Metanephros (tissue), 1 donor: ENCODE measurements around the gene RAB27B. TPM values are rescaled to one million over a fixed set of nuclear protein-coding genes. Genes with fewer than 3 reads are reported as not detected.

ENCODE experiments used
- total RNA-seq: library from RNA; depleted of rRNA; stranded (reverse); fragments of >200 nt; gene quantifications from one replicate; pipeline ENCODE4 v1.2.3, GENCODE V29; 2014

The RAB27B gene
- 4.6 TPM for total RNA-seq

GRCh38 chr18:54828281-54828881 is at the start of gene RAB27B:
Gene RAB27B, plus strand, starts transcription at chr18:54828477. Its CDS starts 49,109 bp downstream, at chr18:54877586.

Other genes with a start within 250 kb of the RAB27B start
- not detected for gene DYNAP, start 237.2 kb upstream of the RAB27B start, total RNA-seq
- gene CCDC68, start 131.0 kb downstream of the RAB27B start, total RNA-seq, result 9.3 TPM